Glutamatergic neuron (in vitro differentiated cells): ENCODE data around the gene DNMT3A. TPM values are rescaled to one million over a fixed set of nuclear protein-coding genes. Genes with fewer than 3 reads are reported as not detected.

Experiments
- DNase-seq: peaks from one replicate; pipeline ENCODE4 v3.0.0; 2022
- H3K27ac Mint-ChIP-seq: one replicate; pipeline ENCODE4 v1.8.0; 2020; ENCODE audit warnings: mild to moderate bottlenecking, mixed read lengths, inconsistent platforms; ENCODE audit not compliant: unreplicated experiment
- H3K27me3 Mint-ChIP-seq: one replicate; pipeline ENCODE4 v1.8.0; 2020; ENCODE audit warnings: mild to moderate bottlenecking, moderate library complexity, mixed read lengths, inconsistent platforms; ENCODE audit not compliant: unreplicated experiment
- H3K36me3 Mint-ChIP-seq: one replicate; pipeline ENCODE4 v1.8.0; 2020; ENCODE audit warnings: mild to moderate bottlenecking, mixed read lengths, inconsistent platforms; ENCODE audit not compliant: unreplicated experiment
- H3K4me1 Mint-ChIP-seq: one replicate; pipeline ENCODE4 v1.8.0; 2020; ENCODE audit warnings: mild to moderate bottlenecking, low read depth, mixed read lengths, inconsistent platforms; ENCODE audit not compliant: unreplicated experiment
- H3K4me3 Mint-ChIP-seq: one replicate; pipeline ENCODE4 v1.8.0; 2020; ENCODE audit warnings: mild to moderate bottlenecking, mixed read lengths, inconsistent platforms; ENCODE audit not compliant: unreplicated experiment
- H3K9me3 Mint-ChIP-seq: one replicate; pipeline ENCODE4 v1.8.0; 2020; ENCODE audit warnings: mild to moderate bottlenecking, moderate library complexity, mixed read lengths, inconsistent platforms; ENCODE audit not compliant: unreplicated experiment
- total RNA-seq: library from RNA; stranded (reverse); fragmentation: NEBNext Ultra II Directional; extraction: Animal tissue kit (Norgen Biotek cat#: 25700); gene quantifications from one replicate; pipeline ENCODE4 v1.2.1, GENCODE V29; 2021; ENCODE audit not compliant: unreplicated experiment
- TF ChIP-seq, protein P1 (sequence below): fragments of 200-600 bp; sonication (generic); IDR thresholded peaks from one replicate; pipeline ENCODE4 v1.5.0; 2021; ENCODE audit not compliant: partially characterized antibody, unreplicated experiment

The DNMT3A gene
- total RNA-seq, 1 donor from 2014 or later: 175 TPM

DNA sequence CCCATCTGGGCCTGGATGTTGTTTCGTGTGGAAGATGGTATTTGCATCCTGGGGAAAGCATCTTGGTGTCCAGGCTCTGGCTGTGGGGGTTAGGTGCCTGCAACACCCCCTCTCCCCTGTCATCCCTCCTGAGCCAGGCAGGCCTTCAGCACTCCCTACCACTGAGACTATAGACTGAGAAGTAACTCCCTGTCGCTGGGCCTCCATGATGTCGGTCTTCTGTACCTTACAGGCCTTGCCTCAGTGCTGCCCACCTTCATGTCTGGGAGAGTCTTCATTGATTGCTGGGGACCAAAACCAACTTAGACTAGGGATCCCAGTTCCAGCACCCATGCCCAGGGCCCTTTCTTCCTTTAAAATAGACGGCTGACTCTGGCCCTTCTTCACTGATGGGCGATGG lies 33.1 kb upstream of the DNMT3A start:
- Mint-ChIP-seq H3K27me3 (peaks cover 13% of the 10 kb centered on the region), H3K4me3 (no peak overlapping the region), H3K27ac (no peak overlapping the region), H3K4me1 (peaks cover 27% of the 10 kb centered on the region), H3K36me3 (no peaks in the 10 kb centered on the region), H3K9me3 (peaks cover 10% of the 10 kb centered on the region)
- DNase-seq: no peak
- TF ChIP-seq, protein P1, sequence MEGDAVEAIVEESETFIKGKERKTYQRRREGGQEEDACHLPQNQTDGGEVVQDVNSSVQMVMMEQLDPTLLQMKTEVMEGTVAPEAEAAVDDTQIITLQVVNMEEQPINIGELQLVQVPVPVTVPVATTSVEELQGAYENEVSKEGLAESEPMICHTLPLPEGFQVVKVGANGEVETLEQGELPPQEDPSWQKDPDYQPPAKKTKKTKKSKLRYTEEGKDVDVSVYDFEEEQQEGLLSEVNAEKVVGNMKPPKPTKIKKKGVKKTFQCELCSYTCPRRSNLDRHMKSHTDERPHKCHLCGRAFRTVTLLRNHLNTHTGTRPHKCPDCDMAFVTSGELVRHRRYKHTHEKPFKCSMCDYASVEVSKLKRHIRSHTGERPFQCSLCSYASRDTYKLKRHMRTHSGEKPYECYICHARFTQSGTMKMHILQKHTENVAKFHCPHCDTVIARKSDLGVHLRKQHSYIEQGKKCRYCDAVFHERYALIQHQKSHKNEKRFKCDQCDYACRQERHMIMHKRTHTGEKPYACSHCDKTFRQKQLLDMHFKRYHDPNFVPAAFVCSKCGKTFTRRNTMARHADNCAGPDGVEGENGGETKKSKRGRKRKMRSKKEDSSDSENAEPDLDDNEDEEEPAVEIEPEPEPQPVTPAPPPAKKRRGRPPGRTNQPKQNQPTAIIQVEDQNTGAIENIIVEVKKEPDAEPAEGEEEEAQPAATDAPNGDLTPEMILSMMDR: no peak

DNA sequence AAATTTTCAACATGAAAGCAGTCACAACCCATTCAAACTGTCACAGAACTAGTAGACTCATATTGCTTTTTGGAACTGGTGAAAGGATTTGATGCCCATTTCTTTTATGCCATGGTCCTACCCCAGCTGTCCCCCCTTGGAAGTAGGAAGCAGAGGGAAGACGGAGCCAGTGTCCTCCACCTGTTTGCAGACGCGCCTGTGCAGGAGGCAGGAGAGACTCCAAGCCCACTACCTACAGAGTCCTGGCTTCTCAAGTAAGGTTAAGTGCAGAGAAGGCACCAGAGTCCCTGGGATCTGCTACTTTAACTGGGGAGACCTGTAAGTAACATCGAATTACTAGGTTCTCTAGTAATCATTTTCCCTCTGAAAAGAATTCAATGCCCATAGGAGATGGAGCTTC lies 32.7 kb upstream of the DNMT3A start:
- DNase-seq: no peak
- H3K9me3 Mint-ChIP-seq: peaks cover 10% of the 10 kb centered on the region
- no peak overlapping the region for H3K27ac Mint-ChIP-seq
- peaks cover 13% of the 10 kb centered on the region for H3K27me3 Mint-ChIP-seq
- TF ChIP-seq, protein P1: no peak
- no peaks in the 10 kb centered on the region for H3K36me3 Mint-ChIP-seq
- peaks cover 24% of the 10 kb centered on the region for H3K4me1 Mint-ChIP-seq
- no peak overlapping the region for H3K4me3 Mint-ChIP-seq

DNA sequence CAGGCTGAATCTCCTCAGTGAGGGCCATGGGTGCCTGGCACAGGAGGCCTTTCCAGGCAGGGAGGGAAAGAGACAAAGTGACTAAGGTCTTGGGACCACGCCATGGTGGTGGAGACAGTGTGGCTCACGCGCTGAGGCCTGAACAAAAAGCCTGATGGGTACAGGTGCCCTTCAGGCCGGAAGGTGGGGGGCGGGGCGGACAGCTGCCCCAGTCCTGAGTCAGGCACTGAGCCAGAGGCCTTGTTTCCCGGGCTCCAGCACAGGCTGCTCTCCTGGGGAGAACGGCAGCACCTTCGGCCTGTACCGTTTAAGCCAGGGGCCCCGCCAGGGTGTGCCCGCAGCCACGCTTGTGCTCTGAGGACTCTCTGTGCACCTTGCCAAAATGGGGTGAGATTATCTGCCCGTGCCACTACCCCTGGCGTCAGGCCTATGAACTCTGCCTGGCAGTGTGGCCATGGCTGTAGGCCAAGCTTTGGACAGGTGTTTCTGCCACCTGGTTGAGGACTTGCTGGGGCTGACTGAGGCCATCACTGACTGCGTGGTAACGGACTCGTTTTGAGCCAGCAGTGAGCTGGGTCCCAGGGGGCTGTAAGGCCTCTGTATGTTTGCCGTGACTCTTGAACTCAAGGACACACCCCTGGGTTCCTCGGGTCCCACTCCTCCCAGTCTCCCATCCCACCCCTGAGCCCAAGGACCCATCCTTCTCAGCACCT lies 31.7 kb upstream of the DNMT3A start:
- TF ChIP-seq, protein P1: no peak
- Mint-ChIP-seq H3K27me3 (peaks cover 13% of the 10 kb centered on the region), H3K4me1 (peaks cover 22% of the 10 kb centered on the region), H3K4me3 (no peak overlapping the region), H3K9me3 (peaks cover 8% of the 10 kb centered on the region), H3K36me3 (no peaks in the 10 kb centered on the region), H3K27ac (no peak overlapping the region)
- DNase-seq: no peak

- H3K36me3 Mint-ChIP-seq: no peaks in the 10 kb centered on the region
- TF ChIP-seq, protein P1: no peak
- H3K27me3 Mint-ChIP-seq: peaks cover 12% of the 10 kb centered on the region
- H3K4me3 Mint-ChIP-seq: no peak overlapping the region
- DNase-seq: no peak
- H3K27ac Mint-ChIP-seq: no peak overlapping the region
- peaks cover 21% of the 10 kb centered on the region for H3K4me1 Mint-ChIP-seq
- H3K9me3 Mint-ChIP-seq: peaks cover 8% of the 10 kb centered on the region
Measured at GRCh38 chr2:25372405-25373268, 30.9 kb upstream of the DNMT3A start.
